Activated CD4-positive, alpha-beta T cell treated with anti-CD3 and anti-CD28 coated beads, Interleukin-2, amount 50 U/mL, for 1 hour (primary cell): Measurements from ENCODE around the gene DNAJC17.

Experiments
- DNase-seq: peaks from one replicate; pipeline ENCODE4 v3.0.0-alpha.2; 2020

Gene DNAJC17

GRCh38 chr15:40764629-40765103, 42.6 kb downstream of the DNAJC17 start:
- DNase-seq: no peak

DNA sequence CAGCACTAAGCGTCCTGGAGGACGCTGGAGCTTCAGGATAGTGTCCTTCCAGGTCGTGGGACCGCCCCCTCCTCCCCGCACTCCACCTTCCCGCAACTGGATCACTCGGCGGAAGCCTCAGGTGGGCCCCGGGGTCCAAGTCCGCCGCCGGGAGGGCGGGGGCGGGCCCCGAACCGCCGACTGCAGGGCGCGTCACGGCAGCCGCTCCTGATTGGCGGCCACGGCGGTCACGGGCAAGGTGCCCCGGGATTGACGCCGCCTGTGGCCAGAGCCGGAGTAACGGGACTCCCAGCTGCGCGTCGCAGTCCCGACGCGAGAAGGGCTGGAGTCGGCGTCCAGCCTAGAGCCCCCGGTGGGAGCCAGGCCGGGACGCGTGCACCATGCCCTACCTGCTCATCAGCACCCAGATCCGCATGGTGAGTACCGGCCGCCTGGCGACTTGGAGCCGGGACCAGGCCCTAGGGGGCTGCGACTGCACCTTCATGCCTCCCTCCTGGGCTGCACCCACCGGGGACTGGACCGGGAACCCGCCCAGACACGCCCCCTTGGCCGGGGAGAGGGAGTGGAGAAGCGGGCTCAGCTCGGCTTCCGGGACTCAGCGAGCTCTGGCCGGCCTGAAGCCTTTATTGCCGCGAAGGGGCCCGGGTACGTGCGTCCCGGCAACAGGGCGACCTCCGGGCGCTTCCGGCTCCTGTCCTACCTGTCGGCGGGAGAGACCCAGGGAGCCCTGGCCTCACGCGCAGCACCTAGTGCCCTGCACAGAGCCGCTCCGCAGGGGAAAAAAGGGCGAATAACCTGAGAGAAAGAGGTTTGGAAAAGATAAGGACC, 43.3 kb downstream of the DNAJC17 start, which contains the start of gene GCHFR:
Gene GCHFR, plus strand, starts transcription at position 268 of the 828 bp plus-strand sequence. Its CDS starts 113 bp downstream, at position 381.
- DNase-seq: peak; percentile 65

GRCh38 chr15:40762919-40763800, 44.1 kb downstream of the DNAJC17 start:
- DNase-seq: peak; percentile 36

DNA sequence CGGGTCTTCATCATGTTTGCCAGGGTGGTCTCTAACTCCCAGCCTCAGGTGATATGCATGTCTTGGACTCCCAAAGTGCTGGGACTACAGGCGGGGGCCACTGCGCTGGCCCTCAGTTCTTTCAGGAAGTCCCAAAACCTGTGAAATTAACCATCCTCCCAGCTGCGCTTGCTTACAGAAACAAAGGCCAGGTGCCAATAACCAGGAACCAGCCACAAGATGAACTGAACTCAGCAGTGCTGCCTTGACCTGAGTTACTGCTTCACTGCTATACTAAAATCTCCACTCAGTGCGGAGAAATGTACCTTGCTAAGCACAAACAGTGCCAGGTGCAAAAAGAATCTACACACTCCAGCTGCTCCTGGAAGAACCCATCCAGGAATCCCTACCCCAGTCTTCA, 47.3 kb downstream of the DNAJC17 start:
- no peak for DNase-seq

GRCh38 chr15:40756938-40757337, 50.3 kb downstream of the DNAJC17 start:
- no peak for DNase-seq

GRCh38 chr15:40755812-40756208, 51.5 kb downstream of the DNAJC17 start:
- DNase-seq: no peak

DNA sequence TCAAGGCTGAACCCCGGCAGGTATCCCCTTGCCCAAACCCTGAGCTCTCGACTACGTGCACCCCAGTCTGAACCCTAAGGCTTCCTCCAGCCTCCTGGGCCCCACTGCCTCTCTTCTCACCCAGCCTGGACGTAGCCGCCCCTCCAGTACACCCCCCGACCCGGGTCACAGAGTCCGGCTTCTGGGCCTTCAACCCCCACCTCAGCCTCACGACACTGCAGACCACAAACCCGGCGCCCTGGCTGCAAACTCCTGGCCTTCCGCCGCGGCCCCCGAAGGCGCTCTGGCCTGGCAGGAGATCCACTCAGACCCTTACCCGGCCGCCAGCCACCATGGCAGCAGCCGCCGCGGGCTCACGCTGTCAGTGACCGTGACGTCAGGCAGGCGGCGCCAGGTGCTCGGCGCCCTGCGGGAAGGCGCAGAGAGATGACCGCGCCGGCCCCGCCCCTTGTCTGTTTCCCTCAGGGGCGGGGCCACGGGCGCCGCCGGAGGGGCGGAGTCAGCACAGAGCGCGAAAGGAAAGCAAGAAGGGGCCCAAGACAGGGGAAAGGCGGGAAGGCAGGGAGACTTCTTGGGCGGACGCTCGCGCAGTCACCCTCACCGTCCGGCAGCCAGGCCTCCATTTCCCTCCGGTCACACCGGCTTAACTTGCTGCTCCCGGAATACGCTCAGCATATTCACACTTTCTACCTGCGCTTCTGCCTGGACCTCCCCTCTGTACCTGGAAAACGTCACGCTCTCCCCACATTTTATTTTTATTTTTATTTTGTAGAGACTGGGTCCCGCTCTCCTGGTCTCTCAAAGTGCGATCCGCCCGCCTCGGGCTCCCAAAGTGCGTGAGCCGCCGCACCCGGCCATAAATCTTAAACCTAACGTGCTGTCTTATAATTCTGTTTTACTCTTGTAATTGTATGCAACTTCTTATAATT, 52.1 kb downstream of the DNAJC17 start, which contains the start of gene RMDN3:
Gene RMDN3, minus strand, starts transcription at position 372 of the 929 bp plus-strand sequence. CDS start 471 bp downstream, outside the sequence.
- DNase-seq: peak; percentile 93

- DNase-seq: peak; percentile 13
These were observed 52.7 kb downstream of the DNAJC17 start for GRCh38 chr15:40754574-40754882.

DNA sequence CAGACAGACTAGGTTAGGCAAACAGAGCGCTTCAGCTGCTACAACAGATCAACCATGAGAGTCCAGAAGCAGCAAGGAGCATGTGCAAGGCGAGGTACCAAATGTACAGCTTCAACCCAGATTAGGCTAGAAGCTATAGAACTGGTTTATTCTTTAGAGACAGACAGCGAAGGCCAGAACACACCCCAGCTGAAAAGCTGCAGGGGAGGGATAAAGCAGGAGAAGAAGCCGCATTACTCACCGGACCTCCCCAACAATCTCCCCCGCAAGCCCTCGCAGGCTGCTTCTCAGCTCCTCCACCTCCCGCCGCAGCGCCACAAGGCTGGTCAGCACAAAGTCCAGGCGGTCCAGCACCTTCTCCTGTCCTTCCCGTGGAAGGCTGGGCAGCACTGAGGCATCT, 55.5 kb downstream of the DNAJC17 start:
- DNase-seq: no peak

DNA sequence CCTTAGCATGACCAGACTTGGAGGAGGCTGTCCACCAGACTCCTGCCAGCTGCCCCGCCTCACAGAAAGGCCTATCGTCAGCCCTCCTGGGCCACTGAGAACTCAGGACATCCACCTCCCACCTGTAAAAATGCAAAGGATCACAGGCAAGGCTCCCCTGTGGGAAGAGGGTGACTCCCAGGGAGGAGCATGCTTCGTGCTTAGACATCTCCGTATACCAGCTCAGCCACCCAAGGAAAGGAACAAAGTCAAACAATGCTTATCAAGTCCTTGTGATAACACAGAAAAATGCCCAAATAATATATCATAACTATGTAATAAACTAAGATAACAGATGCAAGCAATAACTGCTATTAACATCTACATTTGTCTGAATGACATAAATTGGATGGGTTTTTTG, 56.4 kb downstream of the DNAJC17 start:
- DNase-seq: no peak

DNA sequence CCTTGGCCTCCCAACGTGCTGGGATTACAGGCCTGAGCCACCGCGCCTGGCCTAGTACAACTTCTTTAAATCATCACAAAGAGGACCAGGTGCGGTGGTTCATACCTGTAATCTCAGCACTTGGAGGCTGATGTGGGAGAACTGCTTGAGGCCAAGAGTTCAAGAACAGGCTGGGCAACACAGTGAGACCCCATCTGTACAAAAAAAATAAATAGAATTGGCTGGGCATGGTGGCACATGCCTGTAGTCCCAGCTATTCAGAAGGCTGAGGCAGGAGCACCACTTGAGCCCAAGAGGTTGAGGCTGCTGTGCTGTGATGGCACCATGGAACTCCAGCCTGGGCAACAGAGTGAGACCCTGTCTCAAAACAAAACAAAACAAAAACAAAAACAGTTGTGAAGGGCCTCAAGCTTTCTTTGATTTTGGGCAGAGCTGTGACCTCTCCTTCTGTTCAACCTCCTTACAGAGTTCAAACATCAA, 58.1 kb downstream of the DNAJC17 start:
- DNase-seq: no peak

GRCh38 chr15:40747685-40748631, 59.3 kb downstream of the DNAJC17 start:
- no peak for DNase-seq

- DNase-seq: no peak
These were observed 60.3 kb downstream of the DNAJC17 start for GRCh38 chr15:40746916-40747418.

GRCh38 chr15:40744815-40745152, 62.5 kb downstream of the DNAJC17 start:
- DNase-seq: no peak

DNA sequence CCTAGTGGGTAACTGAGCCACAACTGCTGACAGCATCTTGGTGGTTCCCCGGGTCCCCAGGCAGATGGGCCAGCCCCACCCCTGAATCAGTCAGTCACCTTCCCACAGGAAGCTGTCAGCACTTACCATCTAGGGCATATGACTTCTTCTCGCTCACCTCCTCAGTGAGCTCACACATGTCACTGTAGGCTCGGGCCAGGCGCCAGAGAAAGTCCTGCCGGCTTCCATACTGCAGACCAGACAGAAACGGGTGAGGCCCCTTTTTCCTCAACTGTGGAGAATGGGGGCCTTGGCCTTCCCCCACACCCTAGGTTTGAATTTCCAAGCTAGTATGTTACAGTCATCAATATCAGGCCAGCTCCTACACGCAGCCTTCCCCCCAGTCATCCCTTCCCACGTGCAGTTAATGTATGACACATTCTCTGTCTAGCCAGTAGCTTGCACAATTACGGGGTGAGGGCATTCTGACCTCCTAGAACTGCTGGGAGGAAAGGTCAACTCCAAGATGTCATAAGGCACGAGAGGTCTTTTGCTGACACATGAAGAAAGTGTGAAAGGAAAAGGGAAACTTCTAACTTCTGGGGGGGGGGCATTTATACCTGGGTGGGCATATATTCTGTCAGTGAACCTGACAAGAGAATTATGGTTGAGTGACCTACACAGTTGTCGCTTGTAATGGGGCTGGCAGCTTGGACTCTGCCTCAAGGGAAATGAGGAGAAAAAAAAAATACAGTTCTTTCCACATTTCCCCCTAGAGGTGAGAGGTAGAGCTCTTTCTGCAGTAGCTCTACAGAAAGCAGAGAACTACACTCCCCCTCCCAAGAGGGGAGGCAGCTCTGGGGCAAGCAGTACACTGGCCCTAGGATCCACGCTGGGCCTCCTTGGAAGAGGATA, 63.1 kb downstream of the DNAJC17 start:
- peak; percentile 53 for DNase-seq

GRCh38 chr15:40743485-40743901, 63.8 kb downstream of the DNAJC17 start:
- DNase-seq: no peak

- no peak for DNase-seq
These were observed 67.4 kb downstream of the DNAJC17 start for GRCh38 chr15:40739854-40740253.

GRCh38 chr15:40739047-40739446, 68.2 kb downstream of the DNAJC17 start:
- no peak for DNase-seq

- no peak for DNase-seq
These were observed 70.2 kb downstream of the DNAJC17 start for GRCh38 chr15:40737048-40737447.

- no peak for DNase-seq
These were observed 70.7 kb downstream of the DNAJC17 start for GRCh38 chr15:40736575-40736974.
